HepG2 (cell line): ENCODE results near the gene COMT. TPM values are rescaled to one million over a fixed set of nuclear protein-coding genes. Genes with fewer than 3 reads are reported as not detected.

Experiments used
- ARHGAP35 ChIP-seq: sonication (generic); formaldehyde crosslinking; IDR thresholded peaks from 2 replicates; pipeline ENCODE4 v1.9.0; 2022; ENCODE audit warnings: mild to moderate bottlenecking, inconsistent platforms, moderate library complexity, missing genetic modification reagents, borderline replicate concordance
- DDIT3 ChIP-seq: sonication (generic); formaldehyde crosslinking; IDR thresholded peaks from 2 replicates; pipeline ENCODE4 v1.4.0; 2020; ENCODE audit warnings: mild to moderate bottlenecking, missing genetic modification reagents
- DNMT1 ChIP-seq: sonication (generic); formaldehyde crosslinking; IDR thresholded peaks from 2 replicates; pipeline ENCODE4 v1.5.1; 2020; ENCODE audit warnings: mild to moderate bottlenecking, missing genetic modification reagents
- HDAC6 ChIP-seq: fragments of 200-600 bp; sonication (generic); IDR thresholded peaks from 2 replicates; pipeline ENCODE4 v1.7.0; 2017; ENCODE audit warnings: mild to moderate bottlenecking, antibody characterized with exemption, low read length, low read depth
- LCORL ChIP-seq, 2 experiments: fragments of 450-650 bp in 1 of 2; sonication (generic) in 1 of 2; formaldehyde crosslinking in 1 of 2; IDR thresholded peaks; 2 replicates each; pipeline versions ENCODE4 v1.5.0 to v1.6.1; 2017 to 2020; ENCODE audit warnings: antibody characterized with exemption in 1 of 2, missing genetic modification reagents in 1 of 2
- MIXL1 ChIP-seq: IDR thresholded peaks from 2 replicates; pipeline ENCODE4 v1.6.1; 2016
- MYNN ChIP-seq: sonication (generic); formaldehyde crosslinking; IDR thresholded peaks from 2 replicates; pipeline ENCODE4 v1.4.0; 2020; ENCODE audit warnings: mild to moderate bottlenecking, low read depth, missing genetic modification reagents
- NFKB2 ChIP-seq: sonication (generic); formaldehyde crosslinking; IDR thresholded peaks from 2 replicates; pipeline ENCODE4 v1.4.0; 2020; ENCODE audit warnings: missing genetic modification reagents, borderline replicate concordance
- NFKBIZ ChIP-seq: IDR thresholded peaks from 2 replicates; pipeline ENCODE4 v1.6.1; 2018; ENCODE audit warnings: missing genetic modification reagents, missing compliant biosample characterization
- POGZ ChIP-seq: sonication (generic); formaldehyde crosslinking; IDR thresholded peaks from 2 replicates; pipeline ENCODE4 v1.4.0; 2020; ENCODE audit warnings: mild to moderate bottlenecking, missing genetic modification reagents
- RELA ChIP-seq: sonication (generic); formaldehyde crosslinking; IDR thresholded peaks from 2 replicates; pipeline ENCODE4 v1.4.0; 2020; ENCODE audit warnings: missing genetic modification reagents
- SAP130 ChIP-seq: IDR thresholded peaks from 2 replicates; pipeline ENCODE4 v1.6.1; 2016; ENCODE audit warnings: low read depth
- SMC3 ChIP-seq: IDR thresholded peaks from 2 replicates; pipeline ENCODE4 v1.6.1; 2011; ENCODE audit warnings: low read length, improper control_type of control experiment
- SP5 ChIP-seq: IDR thresholded peaks from 2 replicates; pipeline ENCODE4 v1.6.1; 2016; ENCODE audit warnings: low read depth, borderline replicate concordance
- SPEN ChIP-seq: sonication (generic); formaldehyde crosslinking; IDR thresholded peaks from 2 replicates; pipeline ENCODE4 v1.5.1; 2020; ENCODE audit warnings: low read depth, mild to moderate bottlenecking, missing genetic modification reagents
- TBX2 ChIP-seq: sonication (generic); formaldehyde crosslinking; IDR thresholded peaks from 2 replicates; pipeline ENCODE4 v1.5.0; 2020; ENCODE audit warnings: missing genetic modification reagents, mild to moderate bottlenecking, borderline replicate concordance
- TMF1 ChIP-seq: sonication (generic); formaldehyde crosslinking; IDR thresholded peaks from 2 replicates; pipeline ENCODE4 v1.8.1; 2022; ENCODE audit warnings: low read depth, missing genetic modification reagents
- ZMYM2 ChIP-seq: sonication (generic); formaldehyde crosslinking; IDR thresholded peaks from 2 replicates; pipeline ENCODE4 v1.8.0; 2022; ENCODE audit warnings: mild to moderate bottlenecking, missing genetic modification reagents
- ZNF556 ChIP-seq: sonication (generic); formaldehyde crosslinking; IDR thresholded peaks from 2 replicates; pipeline ENCODE4 v1.4.0; 2020; ENCODE audit warnings: mild to moderate bottlenecking, missing genetic modification reagents, borderline replicate concordance
- ZNF788 ChIP-seq: sonication (generic); formaldehyde crosslinking; IDR thresholded peaks from 2 replicates; pipeline ENCODE4 v1.5.0; 2020; ENCODE audit warnings: mild to moderate bottlenecking, missing genetic modification reagents, borderline replicate concordance
- polyA plus RNA-seq, 8 experiments: library from polyadenylated mRNA; depleted of rRNA in 3 of 8; stranded (reverse) in 7 of 8; unstranded in 1 of 8; fragments of >200 nt; fragmentation: Illumina TruSeq in 4 of 8; extraction: Trizol in 4 of 8; gene quantifications; 2 replicates each; pipeline versions ENCODE4 v1.2.1 to v1.2.3, GENCODE V29; 2011 to 2016; ENCODE audit warnings: low read depth in 4 of 8, missing spikeins in 1 of 8, mixed read lengths in 1 of 8; ENCODE audit not compliant: insufficient read depth in 1 of 8
- total RNA-seq, 5 experiments: library from RNA; depleted of rRNA; stranded (reverse); fragments of >200 nt; fragmentation: Illumina TruSeq; extraction: Trizol; gene quantifications; 2 replicates each; pipeline ENCODE4 v1.2.3, GENCODE V29; 2016; ENCODE audit warnings: low read depth in 1 of 5
- TF ChIP-seq, protein P1 (sequence below): sonication (generic); formaldehyde crosslinking; IDR thresholded peaks from 2 replicates; pipeline ENCODE4 v1.4.0; 2020; ENCODE audit warnings: mild to moderate bottlenecking, missing genetic modification reagents
- TF ChIP-seq, protein P2 (sequence below): fragments of 450-650 bp; IDR thresholded peaks from 2 replicates; pipeline ENCODE4 v1.6.1; 2017; ENCODE audit warnings: mild to moderate bottlenecking

Gene COMT
- total and polyA plus RNA-seq, 2 of the 13 experiments (the other 11 are each of a cell fraction or from before 2014, with no cell fraction given), result 156 to 162 TPM

GRCh38 chr22:19970479-19971275 lies 29.1 kb downstream of the COMT start (continued):
- TF ChIP-seq DNMT1 (peak; percentile 41; the same call in 1 of the 2 replicates), SAP130 (CRISPR knock-in tag) (peak; percentile 81), ZNF556 (CRISPR knock-in tag) (peak; percentile 61; the same call in 1 of the 2 replicates), MYNN (CRISPR knock-in tag) (no peak), ARHGAP35 (0 out of 2 replicates have a peak, but pooled peaks have one; percentile 58), NFKBIZ (CRISPR knock-in tag) (peak; percentile 87), TBX2 (CRISPR knock-in tag) (peak; percentile 67; the same call in 1 of the 2 replicates), HDAC6 (no peak), ZMYM2 (CRISPR knock-in tag) (peak; percentile 97), POGZ (CRISPR knock-in tag) (peak; percentile 55; the same call in 1 of the 2 replicates), NFKB2 (CRISPR knock-in tag) (peak; percentile 55; the same call in 1 of the 2 replicates), SMC3 (peak; percentile 47; the same call in 1 of the 2 replicates), RELA (peak; percentile 44; the same call in 1 of the 2 replicates), LCORL (IDR thresholded peaks at IDR 0.05) (no peak), LCORL (CRISPR knock-in tag; IDR thresholded peaks at IDR 0.05) (peak; percentile 83; the same call in 1 of the 2 replicates), SPEN (CRISPR knock-in tag) (peak; percentile 94), DDIT3 (CRISPR knock-in tag) (no peak), ZNF788 (CRISPR knock-in tag) (peak; percentile 94), SP5 (CRISPR knock-in tag) (peak; percentile 58), TMF1 (CRISPR knock-in tag) (0 out of 2 replicates have a peak, but pooled peaks have one; percentile 50), MIXL1 (CRISPR knock-in tag) (0 out of 2 replicates have a peak, but pooled peaks have one; percentile 47)
- TF ChIP-seq, protein P1, sequence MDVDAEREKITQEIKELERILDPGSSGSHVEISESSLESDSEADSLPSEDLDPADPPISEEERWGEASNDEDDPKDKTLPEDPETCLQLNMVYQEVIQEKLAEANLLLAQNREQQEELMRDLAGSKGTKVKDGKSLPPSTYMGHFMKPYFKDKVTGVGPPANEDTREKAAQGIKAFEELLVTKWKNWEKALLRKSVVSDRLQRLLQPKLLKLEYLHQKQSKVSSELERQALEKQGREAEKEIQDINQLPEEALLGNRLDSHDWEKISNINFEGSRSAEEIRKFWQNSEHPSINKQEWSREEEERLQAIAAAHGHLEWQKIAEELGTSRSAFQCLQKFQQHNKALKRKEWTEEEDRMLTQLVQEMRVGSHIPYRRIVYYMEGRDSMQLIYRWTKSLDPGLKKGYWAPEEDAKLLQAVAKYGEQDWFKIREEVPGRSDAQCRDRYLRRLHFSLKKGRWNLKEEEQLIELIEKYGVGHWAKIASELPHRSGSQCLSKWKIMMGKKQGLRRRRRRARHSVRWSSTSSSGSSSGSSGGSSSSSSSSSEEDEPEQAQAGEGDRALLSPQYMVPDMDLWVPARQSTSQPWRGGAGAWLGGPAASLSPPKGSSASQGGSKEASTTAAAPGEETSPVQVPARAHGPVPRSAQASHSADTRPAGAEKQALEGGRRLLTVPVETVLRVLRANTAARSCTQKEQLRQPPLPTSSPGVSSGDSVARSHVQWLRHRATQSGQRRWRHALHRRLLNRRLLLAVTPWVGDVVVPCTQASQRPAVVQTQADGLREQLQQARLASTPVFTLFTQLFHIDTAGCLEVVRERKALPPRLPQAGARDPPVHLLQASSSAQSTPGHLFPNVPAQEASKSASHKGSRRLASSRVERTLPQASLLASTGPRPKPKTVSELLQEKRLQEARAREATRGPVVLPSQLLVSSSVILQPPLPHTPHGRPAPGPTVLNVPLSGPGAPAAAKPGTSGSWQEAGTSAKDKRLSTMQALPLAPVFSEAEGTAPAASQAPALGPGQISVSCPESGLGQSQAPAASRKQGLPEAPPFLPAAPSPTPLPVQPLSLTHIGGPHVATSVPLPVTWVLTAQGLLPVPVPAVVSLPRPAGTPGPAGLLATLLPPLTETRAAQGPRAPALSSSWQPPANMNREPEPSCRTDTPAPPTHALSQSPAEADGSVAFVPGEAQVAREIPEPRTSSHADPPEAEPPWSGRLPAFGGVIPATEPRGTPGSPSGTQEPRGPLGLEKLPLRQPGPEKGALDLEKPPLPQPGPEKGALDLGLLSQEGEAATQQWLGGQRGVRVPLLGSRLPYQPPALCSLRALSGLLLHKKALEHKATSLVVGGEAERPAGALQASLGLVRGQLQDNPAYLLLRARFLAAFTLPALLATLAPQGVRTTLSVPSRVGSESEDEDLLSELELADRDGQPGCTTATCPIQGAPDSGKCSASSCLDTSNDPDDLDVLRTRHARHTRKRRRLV (CRISPR knock-in tag), result peak; percentile 59; the same call in 1 of the 2 replicates
- TF ChIP-seq, protein P2, sequence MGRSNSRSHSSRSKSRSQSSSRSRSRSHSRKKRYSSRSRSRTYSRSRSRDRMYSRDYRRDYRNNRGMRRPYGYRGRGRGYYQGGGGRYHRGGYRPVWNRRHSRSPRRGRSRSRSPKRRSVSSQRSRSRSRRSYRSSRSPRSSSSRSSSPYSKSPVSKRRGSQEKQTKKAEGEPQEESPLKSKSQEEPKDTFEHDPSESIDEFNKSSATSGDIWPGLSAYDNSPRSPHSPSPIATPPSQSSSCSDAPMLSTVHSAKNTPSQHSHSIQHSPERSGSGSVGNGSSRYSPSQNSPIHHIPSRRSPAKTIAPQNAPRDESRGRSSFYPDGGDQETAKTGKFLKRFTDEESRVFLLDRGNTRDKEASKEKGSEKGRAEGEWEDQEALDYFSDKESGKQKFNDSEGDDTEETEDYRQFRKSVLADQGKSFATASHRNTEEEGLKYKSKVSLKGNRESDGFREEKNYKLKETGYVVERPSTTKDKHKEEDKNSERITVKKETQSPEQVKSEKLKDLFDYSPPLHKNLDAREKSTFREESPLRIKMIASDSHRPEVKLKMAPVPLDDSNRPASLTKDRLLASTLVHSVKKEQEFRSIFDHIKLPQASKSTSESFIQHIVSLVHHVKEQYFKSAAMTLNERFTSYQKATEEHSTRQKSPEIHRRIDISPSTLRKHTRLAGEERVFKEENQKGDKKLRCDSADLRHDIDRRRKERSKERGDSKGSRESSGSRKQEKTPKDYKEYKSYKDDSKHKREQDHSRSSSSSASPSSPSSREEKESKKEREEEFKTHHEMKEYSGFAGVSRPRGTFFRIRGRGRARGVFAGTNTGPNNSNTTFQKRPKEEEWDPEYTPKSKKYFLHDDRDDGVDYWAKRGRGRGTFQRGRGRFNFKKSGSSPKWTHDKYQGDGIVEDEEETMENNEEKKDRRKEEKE, result no peak
